OCI-LY7 (cell line): ENCODE results near the gene GRID2. TPM values are rescaled to one million over a fixed set of nuclear protein-coding genes. Genes with fewer than 3 reads are reported as not detected.

ENCODE experiments used
- BruUV-seq: library from RNA; stranded (reverse); fragments of 400-500 nt; replicated peaks from 2 replicates; lab custom pipeline; 2021; lab: Mats Ljungman, UMichigan
- CTCF ChIA-PET: fragments of 300-600 bp; sonication (Branson Sonifier 250); formaldehyde crosslinking; loops from one replicate; lab custom pipeline; 2022; ENCODE audit warnings: antibody characterized with exemption; ENCODE audit not compliant: unreplicated experiment; lab: Charles Lee
- POLR2A ChIA-PET: fragments of 300-600 bp; sonication (Branson Sonifier 250); formaldehyde crosslinking; loops from one replicate; lab custom pipeline; 2022; ENCODE audit warnings: antibody characterized with exemption; lab: Charles Lee
- DNase-seq: peaks from one replicate; pipeline ENCODE4 v3.0.0-alpha.2; 2015; ENCODE audit warnings: low spot score
- H2AFZ ChIP-seq: fragments of 200-600 bp; sonication (generic), shearing (Covaris generic); 2 replicates; pipeline ENCODE4 v1.6.1; 2014; ENCODE audit warnings: mild to moderate bottlenecking, antibody characterized with exemption, low read length, moderate library complexity
- H3K27ac ChIP-seq: fragments of 200-600 bp; sonication (generic); 2 replicates; pipeline ENCODE4 v1.5.1; 2014; ENCODE audit warnings: mixed run types, low read depth, mild to moderate bottlenecking, moderate library complexity, low read length, inconsistent platforms; ENCODE audit not compliant: poor library complexity, severe bottlenecking
- H3K36me3 ChIP-seq: fragments of 200-600 bp; sonication (generic); 2 replicates; pipeline ENCODE4 v1.6.1; 2014; ENCODE audit warnings: mild to moderate bottlenecking, antibody characterized with exemption, low read length, moderate library complexity, mixed read lengths; ENCODE audit not compliant: insufficient read depth
- H3K4me1 ChIP-seq: fragments of 200-600 bp; sonication (generic); 2 replicates; pipeline ENCODE4 v1.5.1; 2014; ENCODE audit warnings: mild to moderate bottlenecking, low read length; ENCODE audit not compliant: insufficient read depth, poor library complexity, severe bottlenecking
- H3K4me2 ChIP-seq: fragments of 200-600 bp; sonication (generic); 2 replicates; pipeline ENCODE4 v1.6.1; 2014; ENCODE audit warnings: mild to moderate bottlenecking, low read length
- H3K4me3 ChIP-seq: fragments of 200-600 bp; sonication (generic); 2 replicates; pipeline ENCODE4 v1.5.1; 2014; ENCODE audit warnings: mild to moderate bottlenecking, low read depth, low read length; ENCODE audit not compliant: poor library complexity, severe bottlenecking
- H3K79me2 ChIP-seq: fragments of 200-600 bp; sonication (generic); 2 replicates; pipeline ENCODE4 v1.6.1; 2016; ENCODE audit warnings: low read depth, mild to moderate bottlenecking, low read length, moderate library complexity, mixed read lengths; ENCODE audit not compliant: insufficient read depth
- H3K9me2 ChIP-seq: fragments of 200-600 bp; sonication (generic); 2 replicates; pipeline ENCODE4 v1.6.1; 2016; ENCODE audit warnings: mild to moderate bottlenecking, low read length, mixed read lengths; ENCODE audit not compliant: insufficient read depth
- H3K9me3 ChIP-seq: fragments of 200-600 bp; sonication (generic); 2 replicates; pipeline ENCODE4 v1.6.1; 2014; ENCODE audit warnings: mild to moderate bottlenecking, mixed run types, low read length, mixed read lengths
- H4K20me1 ChIP-seq: fragments of 200-600 bp; sonication (generic); 2 replicates; pipeline ENCODE4 v1.6.1; 2014; ENCODE audit warnings: mild to moderate bottlenecking, antibody characterized with exemption, low read length, moderate library complexity, mixed read lengths; ENCODE audit not compliant: insufficient read depth
- CTCF ChIP-seq: fragments of 200-600 bp; sonication (generic); conservative IDR thresholded peaks from 2 replicates; pipeline ENCODE4 v1.5.1; 2014; ENCODE audit warnings: mild to moderate bottlenecking, antibody characterized with exemption, low read length, moderate library complexity, mixed read lengths
- EZH2phosphoT487 ChIP-seq: fragments of 200-600 bp; sonication (generic); IDR thresholded peaks from 2 replicates; pipeline ENCODE4 v1.6.1; 2018; ENCODE audit warnings: low read depth, borderline replicate concordance, mild to moderate bottlenecking, mixed run types, antibody characterized with exemption, low read length, moderate library complexity, mixed read lengths
- intact Hi-C: fragments of 100-400 bp; cut with micrococcal nuclease; formaldehyde crosslinking; loops from one replicate; pipeline ENCODE4 v1.10.0; 2022; ENCODE audit not compliant: unreplicated experiment
- total RNA-seq, 2 experiments: library from RNA; depleted of rRNA in 1 of 2; stranded (reverse); fragments of >200 nt in 1 of 2; shearing (Covaris generic) in 1 of 2; gene quantifications; 2 replicates each; pipeline ENCODE4 v1.2.3, GENCODE V29; 2014 to 2022

Gene GRID2
- total RNA-seq, 2 experiments from 2014 or later = not detected

GRCh38 chr4:93201471-93202096, 897.8 kb downstream of the GRID2 start:
- Histone ChIP-seq H3K4me3 (no peak overlapping the region), H3K9me3 (no peaks in the 10 kb centered on the region), H3K36me3 (no peaks in the 10 kb centered on the region), H2AFZ (no peak overlapping the region), H4K20me1 (no peaks in the 10 kb centered on the region), H3K27ac (no peak overlapping the region), H3K4me1 (no peaks in the 10 kb centered on the region), H3K4me2 (no peak overlapping the region), H3K79me2 (no peaks in the 10 kb centered on the region), H3K9me2 (no peaks in the 10 kb centered on the region)
- no peak for DNase-seq
- CTCF ChIA-PET = no interaction called here
- intact Hi-C loops = no loop called here
- TF ChIP-seq CTCF (no peak), EZH2phosphoT487 (no peak)
- no TSS peak for BruUV-seq
- POLR2A ChIA-PET = interaction anchor here (0.5 to 1.0 kb wide), 3 partner anchors 8 to 144 kb away, joined by 3 to 4 read pairs (median 3); no protein-coding TSS in a partner anchor

GRCh38 chr4:93203708-93204107, 899.9 kb downstream of the GRID2 start:
- Histone ChIP-seq H3K9me2 (no peaks in the 10 kb centered on the region), H3K79me2 (no peaks in the 10 kb centered on the region), H3K36me3 (no peaks in the 10 kb centered on the region), H4K20me1 (no peaks in the 10 kb centered on the region), H3K4me1 (no peaks in the 10 kb centered on the region), H3K27ac (no peak overlapping the region), H3K4me3 (no peak overlapping the region), H2AFZ (no peak overlapping the region; the same call in 1 of the 2 replicates), H3K9me3 (no peaks in the 10 kb centered on the region), H3K4me2 (no peak overlapping the region)
- no peak for DNase-seq
- POLR2A ChIA-PET = no interaction called here
- TF ChIP-seq EZH2phosphoT487 (no peak), CTCF (no peak)
- BruUV-seq = no TSS peak
- intact Hi-C loops = no loop called here
- CTCF ChIA-PET = no interaction called here

GRCh38 chr4:93212250-93212649, 908.5 kb downstream of the GRID2 start:
- DNase-seq = no peak
- no peaks in the 10 kb centered on the region for H3K9me2 ChIP-seq
- no peaks in the 10 kb centered on the region for H3K79me2 ChIP-seq
- ChIA-PET CTCF (no interaction called here), POLR2A (interaction anchor here (0.7 kb wide), 1 partner anchor 1923 kb away, joined by 3 read pairs; no protein-coding TSS in a partner anchor)
- intact Hi-C loops = no loop called here
- H3K4me3 ChIP-seq = no peak overlapping the region
- no peaks in the 10 kb centered on the region for H3K36me3 ChIP-seq
- H4K20me1 ChIP-seq = no peaks in the 10 kb centered on the region
- no TSS peak for BruUV-seq
- H3K4me2 ChIP-seq = no peak overlapping the region
- TF ChIP-seq CTCF = no peak
- no peak for TF ChIP-seq EZH2phosphoT487
- H2AFZ ChIP-seq = no peak overlapping the region
- no peaks in the 10 kb centered on the region for H3K4me1 ChIP-seq
- H3K9me3 ChIP-seq = no peaks in the 10 kb centered on the region
- H3K27ac ChIP-seq = no peak overlapping the region
